ENCODE measurements around the gene NCAM1. TPM values are rescaled to one million over a fixed set of nuclear protein-coding genes. Genes with fewer than 3 reads are reported as not detected.
"Not testable (repeated sequence)": the region's sequence is repeated elsewhere in the genome, so short reads cannot be mapped to it uniquely, and the experiment has no call there.

NCAM1 gene
- total RNA-seq, 2 donors from 2014 or later, result 0.60 TPM; not detected in 1

DNA sequence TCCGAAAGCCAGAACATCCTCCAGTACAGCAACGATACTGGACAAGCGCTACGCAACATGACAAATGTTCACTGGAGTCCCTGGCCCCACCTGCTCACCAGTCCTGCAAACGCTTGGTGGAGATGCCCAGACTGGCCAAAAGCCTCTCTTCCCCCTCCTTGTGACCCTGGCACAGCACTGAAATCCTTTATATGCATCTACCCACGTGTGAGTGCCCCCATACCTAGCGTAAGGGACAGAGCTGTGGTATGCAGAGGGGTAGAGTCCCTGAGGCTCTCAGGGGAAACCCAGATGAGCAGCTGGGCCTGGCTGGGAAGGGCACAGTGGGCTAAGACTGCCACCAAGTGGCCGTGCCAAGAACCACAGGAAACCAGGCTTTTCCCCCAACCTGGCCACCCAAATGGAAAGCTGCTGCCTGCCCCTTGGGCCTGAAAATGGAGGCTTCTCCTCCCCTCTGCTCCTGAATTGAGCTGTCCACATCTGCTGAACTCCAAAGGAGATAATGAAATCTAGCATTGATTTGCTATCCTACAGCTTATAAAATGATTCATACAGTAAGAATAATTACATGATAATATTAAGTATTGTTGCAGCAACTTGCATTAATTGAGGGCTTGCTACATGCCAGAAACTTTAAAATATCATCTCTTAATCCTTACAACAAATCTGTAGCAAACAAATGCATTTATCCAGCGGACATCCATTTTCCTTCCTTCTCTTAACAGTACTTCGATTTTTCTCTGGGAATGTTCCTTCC is 328.4 kb downstream of the NCAM1 start:
- Mint-ChIP-seq H3K4me3 (no peak overlapping the region), H3K27me3 (ENCODE audit: low read depth) (peaks cover 15% of the 10 kb centered on the region), H3K4me1 (ENCODE audit: low read depth) (no peaks in the 10 kb centered on the region), H3K36me3 (ENCODE audit: insufficient read depth in 2 of 2) (no peaks in the 10 kb centered on the region), H3K9me3 (no peaks in the 10 kb centered on the region), H3K27ac (no peak overlapping the region)
- ATAC-seq (replicated peaks in 1 of 2) (peak; percentile 89 to 93), DNase-seq (peak; percentile 64 to 79)

DNA sequence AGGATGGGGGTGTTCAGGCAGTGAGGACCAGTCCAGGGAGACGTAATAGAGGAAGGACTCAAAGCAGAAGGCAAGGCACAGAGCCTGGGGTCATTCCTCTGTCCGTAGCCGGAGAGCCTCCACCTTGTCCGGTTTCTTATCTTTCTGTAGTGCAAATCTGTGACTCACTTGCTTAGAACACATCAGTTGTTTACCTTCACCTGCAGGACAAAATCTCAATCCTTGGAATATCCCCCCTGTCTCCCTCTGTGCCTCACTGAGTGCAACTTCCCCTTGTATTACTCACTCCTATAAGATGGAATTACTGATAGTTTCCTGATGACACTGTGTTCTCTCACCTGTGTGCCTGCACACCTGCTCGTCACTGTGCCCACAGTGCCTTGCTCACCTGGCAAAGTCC is 332.7 kb downstream of the NCAM1 start:
- H3K27me3 Mint-ChIP-seq (ENCODE audit: low read depth), result peaks cover 30% of the 10 kb centered on the region
- no peaks in the 10 kb centered on the region for H3K4me1 Mint-ChIP-seq (ENCODE audit: low read depth)
- H3K4me3 Mint-ChIP-seq, result no peak overlapping the region
- no peaks in the 10 kb centered on the region for H3K9me3 Mint-ChIP-seq
- ATAC-seq (replicated peaks in 1 of 2) (no peak), DNase-seq (no peak)
- no peaks in the 10 kb centered on the region for H3K36me3 Mint-ChIP-seq (ENCODE audit: insufficient read depth in 2 of 2)
- no peak overlapping the region for H3K27ac Mint-ChIP-seq

GRCh38 chr11:113295993-113296392 is 334.8 kb downstream of the NCAM1 start:
- ATAC-seq (replicated peaks in 1 of 2) (no peak), DNase-seq (no peak)
- H3K4me1 Mint-ChIP-seq (ENCODE audit: low read depth), result no peaks in the 10 kb centered on the region
- H3K9me3 Mint-ChIP-seq, result no peaks in the 10 kb centered on the region
- H3K27ac Mint-ChIP-seq, result no peak overlapping the region
- peaks cover 41% of the 10 kb centered on the region for H3K27me3 Mint-ChIP-seq (ENCODE audit: low read depth)
- no peaks in the 10 kb centered on the region for H3K36me3 Mint-ChIP-seq (ENCODE audit: insufficient read depth in 2 of 2)
- no peak overlapping the region for H3K4me3 Mint-ChIP-seq

DNA sequence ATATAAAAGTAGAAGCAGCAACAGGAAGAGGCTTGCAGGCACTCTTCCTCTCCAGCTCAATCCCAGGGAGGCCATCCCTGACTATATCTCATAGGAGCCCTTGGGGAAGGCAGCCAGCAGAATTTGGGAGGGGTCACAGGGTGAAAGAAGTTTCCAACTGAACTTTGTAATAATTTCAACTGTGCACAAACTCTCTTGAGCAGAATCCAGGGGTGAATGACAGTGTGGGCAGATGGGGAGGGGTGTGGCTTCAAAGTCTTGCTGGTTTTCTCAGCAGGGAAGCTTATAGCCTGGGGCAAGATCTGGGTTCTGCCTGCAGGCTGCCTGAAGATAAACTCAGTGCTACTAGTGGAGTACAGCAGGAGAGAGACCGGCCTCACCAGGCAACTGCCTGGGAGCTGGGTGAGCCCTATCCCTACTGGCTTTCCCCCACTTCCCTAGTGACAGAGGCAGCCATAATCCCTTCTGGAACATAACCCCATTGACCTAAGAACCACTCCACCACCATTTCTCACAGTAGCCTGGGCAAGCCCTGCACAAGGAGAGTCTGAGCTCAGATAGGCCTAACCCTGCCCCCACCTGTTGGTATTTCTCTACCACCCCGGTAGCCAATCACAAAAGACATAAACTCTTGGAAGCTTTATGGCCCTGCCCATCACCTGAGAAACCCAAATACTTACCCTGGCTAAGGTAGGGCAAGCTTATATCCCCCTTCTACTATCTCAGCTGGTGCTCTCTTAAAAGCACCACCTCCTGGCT is 335.4 kb downstream of the NCAM1 start:
- no peak for DNase-seq
- H3K27me3 Mint-ChIP-seq (ENCODE audit: low read depth), result peaks cover 47% of the 10 kb centered on the region

DNA sequence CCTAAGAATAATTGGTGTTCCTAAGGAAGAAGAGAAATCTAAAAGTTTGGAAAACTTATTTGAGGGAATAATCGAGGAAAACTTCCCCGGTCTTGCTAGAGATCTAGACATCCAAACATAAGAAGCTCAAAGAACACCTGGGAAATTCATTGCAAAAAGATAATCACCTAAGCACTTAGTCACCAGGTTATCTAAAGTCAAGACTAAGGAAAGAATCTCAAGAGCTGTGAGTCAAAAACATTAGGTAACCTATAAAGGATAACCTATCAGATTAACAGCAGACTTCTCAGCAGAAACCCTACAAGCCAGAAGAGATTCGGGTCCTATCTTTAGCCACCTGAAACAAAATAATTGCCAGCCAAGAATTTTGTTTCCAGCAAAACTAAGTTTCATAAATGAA is 337.3 kb downstream of the NCAM1 start:
- H3K36me3 Mint-ChIP-seq (ENCODE audit: insufficient read depth in 2 of 2); H3K9me3 Mint-ChIP-seq; H3K27ac Mint-ChIP-seq; H3K4me1 Mint-ChIP-seq (ENCODE audit: low read depth); DNase-seq; H3K4me3 Mint-ChIP-seq; ATAC-seq (replicated peaks in 1 of 2): not testable (repeated sequence)
- peaks cover 44% of the 10 kb centered on the region for H3K27me3 Mint-ChIP-seq (ENCODE audit: low read depth)

More for the DNA sequence above, 335.4 kb downstream of the NCAM1 start:
- no peak overlapping the region for H3K4me3 Mint-ChIP-seq
- H3K9me3 Mint-ChIP-seq, result no peaks in the 10 kb centered on the region
- no peaks in the 10 kb centered on the region for H3K4me1 Mint-ChIP-seq (ENCODE audit: low read depth)
- no peak overlapping the region for H3K27ac Mint-ChIP-seq
- no peak for ATAC-seq (replicated peaks in 1 of 2)
- no peaks in the 10 kb centered on the region for H3K36me3 Mint-ChIP-seq (ENCODE audit: insufficient read depth in 2 of 2)

GRCh38 chr11:113304916-113305315 is 343.7 kb downstream of the NCAM1 start:
- H3K27ac Mint-ChIP-seq, result no peak overlapping the region
- H3K36me3 Mint-ChIP-seq (ENCODE audit: insufficient read depth in 2 of 2), result no peaks in the 10 kb centered on the region
- no peaks in the 10 kb centered on the region for H3K9me3 Mint-ChIP-seq
- H3K4me3 Mint-ChIP-seq, result no peak overlapping the region
- ATAC-seq (replicated peaks in 1 of 2) (no peak), DNase-seq (no peak)
- peaks cover 19% of the 10 kb centered on the region for H3K27me3 Mint-ChIP-seq (ENCODE audit: low read depth)
- H3K4me1 Mint-ChIP-seq (ENCODE audit: low read depth), result peaks cover 4% of the 10 kb centered on the region

DNA sequence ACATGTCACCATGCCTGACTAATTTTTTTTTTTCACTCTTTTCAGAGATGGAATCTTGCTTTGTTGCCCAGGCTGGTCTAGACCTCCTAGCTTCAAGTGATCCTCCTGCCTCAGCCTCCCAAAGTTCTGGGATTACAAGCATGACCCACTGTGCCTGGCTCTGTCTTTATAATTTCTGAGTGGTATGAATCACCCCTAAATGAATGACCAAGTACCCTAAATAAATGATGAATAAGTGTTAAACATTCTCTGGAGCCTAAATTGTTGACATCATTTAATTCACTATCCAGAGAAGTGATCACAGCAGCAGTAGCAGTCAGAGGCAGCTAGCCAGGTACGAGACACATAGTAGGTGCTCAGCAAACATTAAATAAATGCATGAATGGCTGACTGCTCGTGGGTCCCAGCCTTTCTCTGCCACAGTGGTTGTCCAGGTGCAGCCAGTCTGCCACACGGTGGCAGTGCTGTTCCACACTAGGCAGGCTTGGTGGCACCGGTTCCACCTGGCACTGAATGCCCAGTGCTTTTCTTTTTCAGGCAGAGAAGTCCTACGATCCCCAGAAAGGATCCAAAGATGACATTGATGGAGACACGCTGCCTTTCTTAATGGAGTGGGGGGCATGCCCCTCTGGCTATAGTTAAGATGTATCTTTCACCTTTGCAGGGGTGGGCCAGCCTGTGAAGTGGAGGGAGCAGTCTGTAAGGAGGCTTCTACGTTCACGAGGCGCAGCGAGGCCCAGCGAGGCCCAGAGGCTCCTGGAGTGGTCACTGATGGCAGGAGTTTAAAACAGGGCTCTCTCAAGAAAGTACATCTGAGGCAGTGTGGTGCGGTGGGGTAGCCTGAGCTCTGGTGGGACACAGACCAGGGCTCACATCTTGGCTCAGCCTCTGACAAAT is 344.5 kb downstream of the NCAM1 start:
- ATAC-seq (replicated peaks in 1 of 2), result peak; percentile 88 to 93
- H3K36me3 Mint-ChIP-seq (ENCODE audit: insufficient read depth in 2 of 2), result no peaks in the 10 kb centered on the region

DNA sequence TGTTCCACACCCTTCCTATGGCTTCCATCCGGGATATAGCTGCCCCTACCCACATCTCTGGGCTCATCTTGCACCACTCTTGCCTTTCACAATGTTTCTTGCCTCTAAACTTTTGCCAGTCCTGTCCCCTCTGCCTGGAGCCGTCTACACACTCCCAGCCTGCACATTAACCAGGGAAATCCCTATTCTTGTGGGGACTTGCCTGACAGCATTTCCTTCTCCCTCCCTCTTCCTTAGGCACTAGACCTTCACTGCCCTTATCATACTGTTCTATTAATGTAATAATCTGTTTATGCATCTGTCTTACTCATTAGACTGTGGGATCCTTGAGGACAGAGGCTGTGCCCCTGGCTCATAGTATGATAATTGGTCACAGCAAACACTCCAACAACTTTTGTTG is 347.4 kb downstream of the NCAM1 start:
- DNase-seq, result no peak
- Mint-ChIP-seq H3K27ac (no peak overlapping the region), H3K27me3 (ENCODE audit: low read depth) (peaks cover 4% of the 10 kb centered on the region), H3K4me3 (no peak overlapping the region), H3K36me3 (ENCODE audit: insufficient read depth in 2 of 2) (no peaks in the 10 kb centered on the region), H3K4me1 (ENCODE audit: low read depth) (peaks cover 8% of the 10 kb centered on the region), H3K9me3 (no peaks in the 10 kb centered on the region)
- ATAC-seq (replicated peaks in 1 of 2), result no peak

More for the DNA sequence above, 344.5 kb downstream of the NCAM1 start:
- Mint-ChIP-seq H3K27me3 (ENCODE audit: low read depth) (peaks cover 15% of the 10 kb centered on the region), H3K4me1 (ENCODE audit: low read depth) (peaks cover 4% of the 10 kb centered on the region), H3K4me3 (no peak overlapping the region), H3K27ac (no peak overlapping the region), H3K9me3 (no peaks in the 10 kb centered on the region)
- DNase-seq, result peak; percentile 76 to 79

DNA sequence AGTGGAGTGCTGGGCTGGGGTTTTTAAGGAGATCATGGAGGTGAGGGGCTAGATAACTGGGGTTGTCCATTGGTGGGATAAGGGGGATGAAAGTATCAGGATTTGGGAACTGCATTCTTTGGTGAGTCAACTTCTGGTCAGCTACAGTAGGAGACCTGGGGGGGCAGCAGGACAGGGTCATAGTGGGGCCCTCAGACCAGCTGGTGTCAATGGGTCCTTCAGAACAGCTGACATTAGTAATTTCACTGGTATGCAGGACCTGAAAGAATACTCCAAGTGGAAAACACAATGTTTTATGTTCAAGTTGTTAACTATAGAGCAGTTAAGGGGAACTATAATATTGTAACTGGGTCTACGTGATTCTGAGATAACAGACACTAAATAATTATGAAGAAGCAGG is 350.3 kb downstream of the NCAM1 start:
- Mint-ChIP-seq H3K4me1 (ENCODE audit: low read depth) (peaks cover 22% of the 10 kb centered on the region), H3K27ac (no peak overlapping the region), H3K27me3 (ENCODE audit: low read depth) (no peaks in the 10 kb centered on the region), H3K36me3 (ENCODE audit: insufficient read depth in 2 of 2) (no peaks in the 10 kb centered on the region), H3K4me3 (no peak overlapping the region), H3K9me3 (no peaks in the 10 kb centered on the region)
- DNase-seq (no peak), ATAC-seq (replicated peaks in 1 of 2) (no peak)

DNA sequence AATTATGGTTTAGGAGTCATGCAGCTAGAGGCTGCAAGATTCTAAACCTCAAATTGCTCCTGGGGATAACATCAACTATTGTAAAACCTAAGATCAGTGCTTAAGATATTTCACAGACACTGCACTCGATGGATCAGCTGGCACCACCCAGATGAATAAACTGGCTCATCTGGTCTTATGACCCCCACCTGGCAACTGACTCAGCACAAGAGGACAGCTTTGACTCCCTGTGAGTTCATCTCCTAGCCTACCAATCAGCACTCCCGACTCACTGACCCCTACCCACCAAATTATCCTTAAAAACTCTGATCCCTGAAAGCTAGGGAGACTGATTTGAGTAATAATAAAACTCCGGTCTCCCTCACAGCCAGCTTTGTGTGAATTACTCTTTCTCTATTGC is 352.4 kb downstream of the NCAM1 start:
- peaks cover 4 to 5% of the 10 kb centered on the region in 2 donors for H3K36me3 Mint-ChIP-seq (ENCODE audit: insufficient read depth in 2 of 2)
- H3K27me3 Mint-ChIP-seq (ENCODE audit: low read depth), result no peaks in the 10 kb centered on the region
- H3K4me3 Mint-ChIP-seq, result peak overlapping the region; percentile 81 to 85
- peak overlapping the region; percentile 66 for H3K27ac Mint-ChIP-seq
- peaks cover 18% of the 10 kb centered on the region for H3K4me1 Mint-ChIP-seq (ENCODE audit: low read depth)
- H3K9me3 Mint-ChIP-seq, result peaks cover 0 to 3% of the 10 kb centered on the region in 2 donors
- ATAC-seq (replicated peaks in 1 of 2) (no peak), DNase-seq (peak in 1 of 2 donors; percentile 5)

DNA sequence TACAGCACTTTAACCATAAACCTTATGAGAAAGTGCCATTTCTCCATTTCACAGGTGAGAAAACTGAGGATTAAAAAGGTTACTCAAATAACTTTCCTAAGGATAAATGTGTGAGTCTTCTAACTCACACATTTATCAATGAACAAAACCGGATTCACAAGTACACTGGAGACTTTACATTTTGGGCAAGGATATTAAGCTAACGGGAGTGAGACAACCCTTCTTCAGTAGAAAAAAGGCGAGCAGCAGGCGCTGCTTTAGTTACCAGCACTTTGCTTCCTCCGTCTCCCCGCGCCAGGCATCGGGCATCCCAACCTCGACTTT is 352.8 kb downstream of the NCAM1 start:
- H3K9me3 Mint-ChIP-seq, result peaks cover 0 to 3% of the 10 kb centered on the region in 2 donors
- H3K4me1 Mint-ChIP-seq (ENCODE audit: low read depth), result peaks cover 18% of the 10 kb centered on the region
- peak overlapping the region; percentile 81 to 85 for H3K4me3 Mint-ChIP-seq
- ATAC-seq (replicated peaks in 1 of 2) (no peak), DNase-seq (no peak)
- peak overlapping the region; percentile 66 for H3K27ac Mint-ChIP-seq
- H3K36me3 Mint-ChIP-seq (ENCODE audit: insufficient read depth in 2 of 2), result peaks cover 5% of the 10 kb centered on the region in 2 donors
- H3K27me3 Mint-ChIP-seq (ENCODE audit: low read depth), result no peaks in the 10 kb centered on the region

GRCh38 chr11:113314389-113315301 is 353.4 kb downstream of the NCAM1 start, which contains the start of gene TTC12:
TSS of gene TTC12 (plus strand) at chr11:113314583. CDS start at chr11:113316258, 1,675 bp downstream.
- peak; percentile 95 to 97 for DNase-seq
- ATAC-seq (replicated peaks in 1 of 2), result peak; percentile 99
- Mint-ChIP-seq H3K27me3 (ENCODE audit: low read depth) (no peaks in the 10 kb centered on the region), H3K9me3 (peaks cover 0 to 3% of the 10 kb centered on the region in 2 donors), H3K36me3 (ENCODE audit: insufficient read depth in 2 of 2) (peaks cover 5 to 8% of the 10 kb centered on the region in 2 donors), H3K4me1 (ENCODE audit: low read depth) (peaks cover 18% of the 10 kb centered on the region), H3K4me3 (peak within 1 kb of the TSS; percentile 81 to 85), H3K27ac (peak within 1 kb of the TSS; percentile 68)
